HEK293T (cell line): ENCODE results near the gene PTH2.
A peak's percentile ranks its signal among the peaks of the same experiment; 100 is the strongest.

ENCODE experiments used
- CTCF ChIA-PET: fragments of 350-600 bp; formaldehyde crosslinking; extraction: SDS; loops from one replicate; lab custom pipeline; 2021; ENCODE audit warnings: antibody characterized with exemption, inconsistent platforms; lab: Yijun Ruan, JAX
- POLR2A ChIA-PET: fragments of 350-600 bp; formaldehyde crosslinking; extraction: SDS; loops from one replicate; lab custom pipeline; 2020; ENCODE audit warnings: antibody characterized with exemption, inconsistent platforms; lab: Yijun Ruan, JAX
- DNase-seq: peaks from one replicate; pipeline ENCODE4 v3.0.0; 2012; ENCODE audit warnings: mixed read lengths; ENCODE audit errors: extremely low spot score
- ARNT ChIP-seq: fragments of 450-650 bp; IDR thresholded peaks from 2 replicates; pipeline ENCODE4 v1.6.1; 2017; ENCODE audit warnings: mild to moderate bottlenecking
- BHLHE40 ChIP-seq: fragments of 450-650 bp; IDR thresholded peaks from 2 replicates; pipeline ENCODE4 v1.6.1; 2016; ENCODE audit warnings: mild to moderate bottlenecking, moderate library complexity, borderline replicate concordance
- CTBP1 ChIP-seq: fragments of 450-650 bp; IDR thresholded peaks from 2 replicates; pipeline ENCODE4 v1.6.1; 2016; ENCODE audit warnings: borderline replicate concordance
- ELF4 ChIP-seq: fragments of 450-650 bp; IDR thresholded peaks from 2 replicates; pipeline ENCODE4 v1.6.1; 2017; ENCODE audit warnings: antibody characterized with exemption
- FOXA1 ChIP-seq: fragments of 450-650 bp; IDR thresholded peaks from 2 replicates; pipeline ENCODE4 v1.6.1; 2016; ENCODE audit warnings: mild to moderate bottlenecking
- FOXK2 ChIP-seq: fragments of 450-650 bp; IDR thresholded peaks from 2 replicates; pipeline ENCODE4 v1.6.1; 2016; ENCODE audit warnings: mild to moderate bottlenecking
- FOXM1 ChIP-seq: fragments of 450-650 bp; IDR thresholded peaks from 2 replicates; pipeline ENCODE4 v1.6.1; 2017; ENCODE audit warnings: mild to moderate bottlenecking, borderline replicate concordance
- HDGF ChIP-seq: fragments of 450-650 bp; IDR thresholded peaks from 2 replicates; pipeline ENCODE4 v1.6.1; 2017; ENCODE audit warnings: antibody characterized with exemption, borderline replicate concordance
- L3MBTL2 ChIP-seq: fragments of 450-650 bp; conservative IDR thresholded peaks from 2 replicates; pipeline ENCODE4 v1.6.1; 2016; ENCODE audit warnings: mild to moderate bottlenecking
- LEF1 ChIP-seq: fragments of 450-650 bp; IDR thresholded peaks from 2 replicates; pipeline ENCODE4 v1.6.1; 2017; ENCODE audit warnings: mild to moderate bottlenecking, borderline replicate concordance
- NFRKB ChIP-seq: fragments of 450-650 bp; IDR thresholded peaks from 2 replicates; pipeline ENCODE4 v1.6.1; 2016; ENCODE audit warnings: mild to moderate bottlenecking, moderate library complexity
- SP1 ChIP-seq: fragments of 450-650 bp; IDR thresholded peaks from 2 replicates; pipeline ENCODE4 v1.6.1; 2017
- SUZ12 ChIP-seq: fragments of 450-650 bp; IDR thresholded peaks from 2 replicates; pipeline ENCODE4 v1.6.1; 2016; ENCODE audit warnings: mild to moderate bottlenecking
- TARDBP ChIP-seq: fragments of 450-650 bp; IDR thresholded peaks from 2 replicates; pipeline ENCODE4 v1.6.1; 2016
- ZNF384 ChIP-seq: fragments of 450-650 bp; IDR thresholded peaks from 2 replicates; pipeline ENCODE4 v1.6.1; 2016
- TF ChIP-seq, protein P1 (sequence below): fragments of 450-650 bp; IDR thresholded peaks from 2 replicates; pipeline ENCODE4 v1.6.1; 2016

The PTH2 gene

DNA sequence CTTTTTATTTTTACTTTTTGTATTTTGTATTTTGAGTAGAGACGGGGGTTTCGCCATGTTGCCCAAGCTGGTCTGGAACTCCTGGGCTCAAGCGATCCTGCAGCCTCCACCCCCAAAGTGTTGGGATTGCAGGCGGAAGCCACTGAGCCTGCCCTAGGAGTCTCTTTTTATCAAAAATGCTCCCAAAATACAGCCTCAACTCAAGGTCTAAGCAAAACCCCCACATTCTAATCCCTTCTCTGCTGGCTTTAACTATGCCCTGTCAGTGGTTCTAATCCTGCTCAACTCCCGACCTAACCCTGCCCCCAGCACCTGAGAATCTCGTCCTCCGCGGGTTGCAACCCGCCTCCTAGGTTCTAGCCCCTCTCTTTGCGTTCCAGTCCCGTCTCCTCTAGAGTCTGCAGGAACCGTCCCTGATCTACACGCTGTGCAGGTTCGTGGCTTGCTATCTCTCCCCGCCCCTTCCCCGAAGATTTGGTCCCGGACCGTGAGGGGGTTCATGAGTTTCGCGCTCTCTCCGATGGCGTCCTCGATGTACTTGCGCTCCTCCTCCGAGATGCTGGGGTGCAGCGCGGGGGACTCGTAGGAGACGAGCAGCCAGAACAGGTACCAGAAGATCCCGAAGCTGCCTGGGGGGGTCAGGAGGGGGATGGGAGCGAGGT is 10.1 kb upstream of the PTH2 start:
- CTCF ChIA-PET, result no interaction called here
- TF ChIP-seq SUZ12, result no peak
- no peak for TF ChIP-seq ARNT
- no peak for TF ChIP-seq CTBP1
- no peak for TF ChIP-seq NFRKB
- no peak for TF ChIP-seq FOXK2
- no peak for TF ChIP-seq HDGF
- TF ChIP-seq LEF1, result no peak
- TF ChIP-seq ZNF384, result no peak
- TF ChIP-seq BHLHE40, result no peak
- TF ChIP-seq FOXM1, result no peak
- no peak for TF ChIP-seq L3MBTL2
- TF ChIP-seq TARDBP, result no peak
- no peak for TF ChIP-seq SP1
- no peak for TF ChIP-seq ELF4
- DNase-seq, result no peak
- POLR2A ChIA-PET, result no interaction called here

DNA sequence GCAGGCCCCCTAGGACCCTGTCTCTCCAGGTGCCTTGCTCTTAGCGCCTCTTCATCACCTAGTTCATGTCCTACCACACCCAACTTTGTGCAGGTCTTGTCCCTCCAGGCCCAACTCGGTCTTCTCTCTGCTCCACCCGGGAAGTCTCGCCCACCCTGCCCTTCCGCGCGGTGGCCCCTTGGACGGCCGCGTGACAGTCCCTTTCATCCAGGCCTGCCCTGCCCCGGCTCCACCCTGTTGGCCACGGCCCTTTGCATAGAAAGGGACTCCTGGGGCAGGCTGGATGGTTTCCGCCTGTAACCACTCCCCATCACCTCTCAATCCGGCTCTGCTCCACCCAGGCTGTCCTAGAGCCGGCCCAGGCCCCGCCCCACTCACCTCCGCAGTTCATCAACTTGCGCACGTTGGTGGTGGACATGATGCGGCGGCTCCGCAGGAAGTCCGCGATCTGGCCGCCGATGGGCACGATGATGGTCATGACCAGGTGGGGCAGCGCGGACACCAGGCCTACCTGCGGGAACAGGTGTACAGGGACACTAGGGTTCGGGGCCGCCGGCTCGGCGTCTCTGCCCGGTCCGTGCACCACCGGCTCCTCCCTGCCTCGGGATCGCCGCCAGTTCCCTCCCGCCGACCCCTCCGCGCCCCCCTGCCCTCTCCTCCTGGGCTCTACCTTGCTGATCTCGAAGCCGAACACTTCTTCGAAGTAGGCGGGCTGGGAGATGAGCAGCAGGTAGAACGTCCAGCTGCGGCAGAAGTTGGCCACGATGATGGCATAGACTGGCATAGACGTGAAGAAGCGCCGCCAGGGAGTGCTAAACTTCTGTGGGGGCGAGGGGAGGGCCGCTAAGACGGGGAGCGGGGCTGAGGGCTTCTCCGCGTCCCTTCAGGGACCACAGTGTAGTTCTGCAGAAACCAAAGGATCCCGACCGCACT is 9.2 kb upstream of the PTH2 start:
- DNase-seq, result no peak
- CTCF ChIA-PET, result no interaction called here
- POLR2A ChIA-PET, result no interaction called here

DNA sequence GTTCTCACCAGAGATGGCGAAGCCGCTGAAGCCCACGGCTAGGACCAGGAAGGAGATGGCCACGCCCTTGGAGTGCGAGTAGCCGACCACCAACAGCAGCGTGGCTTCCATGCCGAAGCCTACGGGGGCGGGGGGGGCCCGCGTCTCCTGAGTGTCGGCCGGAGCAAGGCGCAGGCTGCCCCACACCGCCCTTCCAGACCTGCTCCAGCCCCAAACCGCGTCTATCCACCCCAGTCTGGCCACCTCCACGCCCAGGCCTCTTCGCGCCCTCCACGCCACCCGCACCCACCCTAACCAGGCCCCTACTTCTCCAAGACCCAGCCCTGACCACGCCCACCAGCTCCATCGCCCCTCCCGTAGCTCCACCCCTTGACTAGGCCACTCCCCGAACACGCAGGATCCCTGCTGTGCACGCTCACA is 8.1 kb upstream of the PTH2 start:
- ChIA-PET CTCF (interaction anchor here (0.7 kb wide), 1 partner anchor 9 kb away, joined by 3 read pairs; no protein-coding TSS in a partner anchor), POLR2A (interaction anchor here (0.7 kb wide), 1 partner anchor 38 kb away, joined by 4 read pairs; no protein-coding TSS in a partner anchor)
- TF ChIP-seq CTBP1 (no peak), L3MBTL2 (no peak), SUZ12 (no peak), ARNT (no peak), ELF4 (no peak), BHLHE40 (no peak), FOXA1 (no peak), FOXM1 (no peak), FOXK2 (no peak), HDGF (no peak), NFRKB (no peak), SP1 (no peak), LEF1 (no peak), ZNF384 (no peak), TARDBP (no peak)
- TF ChIP-seq, protein P1, sequence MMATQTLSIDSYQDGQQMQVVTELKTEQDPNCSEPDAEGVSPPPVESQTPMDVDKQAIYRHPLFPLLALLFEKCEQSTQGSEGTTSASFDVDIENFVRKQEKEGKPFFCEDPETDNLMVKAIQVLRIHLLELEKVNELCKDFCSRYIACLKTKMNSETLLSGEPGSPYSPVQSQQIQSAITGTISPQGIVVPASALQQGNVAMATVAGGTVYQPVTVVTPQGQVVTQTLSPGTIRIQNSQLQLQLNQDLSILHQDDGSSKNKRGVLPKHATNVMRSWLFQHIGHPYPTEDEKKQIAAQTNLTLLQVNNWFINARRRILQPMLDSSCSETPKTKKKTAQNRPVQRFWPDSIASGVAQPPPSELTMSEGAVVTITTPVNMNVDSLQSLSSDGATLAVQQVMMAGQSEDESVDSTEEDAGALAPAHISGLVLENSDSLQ, result no peak
- DNase-seq, result no peak

More for the DNA sequence above, 9.2 kb upstream of the PTH2 start:
- no peak for TF ChIP-seq ELF4
- TF ChIP-seq TARDBP, result no peak
- TF ChIP-seq CTBP1, result no peak
- TF ChIP-seq L3MBTL2, result no peak
- TF ChIP-seq FOXA1, result no peak
- TF ChIP-seq LEF1, result no peak
- TF ChIP-seq NFRKB, result no peak
- TF ChIP-seq ARNT, result no peak
- TF ChIP-seq SUZ12, result no peak
- no peak for TF ChIP-seq FOXK2
- TF ChIP-seq SP1, result no peak
- no peak for TF ChIP-seq ZNF384
- TF ChIP-seq, protein P1, result no peak
- TF ChIP-seq HDGF, result no peak
- no peak for TF ChIP-seq BHLHE40
- no peak for TF ChIP-seq FOXM1

DNA sequence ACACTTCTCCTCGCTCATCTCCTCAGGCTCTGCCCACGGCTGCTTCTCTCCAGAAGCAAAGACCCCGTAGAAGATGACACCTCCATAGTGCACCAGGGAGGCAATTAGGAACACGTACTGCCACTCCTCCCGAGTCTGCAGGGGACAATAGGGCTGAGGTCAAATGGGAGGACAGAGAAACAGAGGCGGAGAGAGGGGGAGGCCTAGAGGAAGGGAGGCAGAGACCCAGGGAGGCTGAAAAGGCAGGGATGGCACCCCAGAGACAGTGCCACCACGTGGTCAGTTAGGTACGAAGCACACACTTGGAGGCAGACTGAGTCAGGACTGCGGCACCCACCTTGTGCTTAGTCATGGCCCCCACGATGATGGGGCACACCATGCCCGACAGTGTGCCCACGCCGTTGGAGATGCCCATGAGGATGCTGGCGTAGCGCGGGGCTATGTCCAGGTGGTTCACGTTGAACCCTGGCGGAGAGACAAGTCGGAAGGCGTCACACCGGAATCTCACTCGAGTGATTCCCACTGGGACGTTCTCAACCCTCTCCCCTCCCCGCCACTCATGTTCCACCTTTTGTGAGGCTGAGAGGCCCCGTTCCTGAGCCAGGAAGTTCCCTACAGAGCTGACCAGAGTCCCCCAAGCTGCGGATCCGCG is 7.6 kb upstream of the PTH2 start:
- ChIA-PET POLR2A (interaction anchor here (0.7 kb wide), 1 partner anchor 37 kb away, joined by 4 read pairs; no protein-coding TSS in a partner anchor), CTCF (no interaction called here)
- TF ChIP-seq L3MBTL2 (peak; percentile 80), SUZ12 (no peak), FOXK2 (no peak)
- DNase-seq, result peak; percentile 50

DNA sequence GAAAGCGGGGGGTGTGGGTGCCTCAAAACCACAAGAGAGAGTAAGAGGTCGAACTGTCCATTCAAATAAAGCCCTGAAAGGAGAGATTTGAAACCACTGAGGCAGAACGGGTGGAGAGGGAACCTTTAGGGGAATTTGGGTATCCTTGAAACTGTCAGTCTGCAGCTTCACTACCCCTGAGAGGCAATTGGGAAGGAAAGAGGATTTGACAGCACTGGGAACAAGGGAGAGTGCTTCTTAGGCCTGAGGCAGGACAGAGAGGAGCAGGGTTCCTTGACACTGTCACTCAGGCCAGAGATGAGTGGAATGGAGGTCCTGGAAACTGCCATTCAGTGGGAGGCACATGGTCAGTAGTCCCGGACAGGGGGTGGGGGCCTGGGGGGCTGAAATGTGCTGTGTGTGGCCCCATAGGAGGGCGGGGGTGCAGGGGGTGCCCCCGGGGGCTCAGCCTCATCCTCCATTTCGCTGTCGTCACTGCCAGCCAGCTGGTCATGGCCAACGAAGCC is 7.0 kb upstream of the PTH2 start:
- no peak for TF ChIP-seq HDGF
- no peak for TF ChIP-seq NFRKB
- TF ChIP-seq FOXA1, result no peak
- TF ChIP-seq LEF1, result no peak
- no peak for TF ChIP-seq L3MBTL2
- TF ChIP-seq TARDBP, result no peak
- no peak for TF ChIP-seq CTBP1
- no peak for TF ChIP-seq FOXK2
- TF ChIP-seq ELF4, result no peak
- TF ChIP-seq SUZ12, result no peak
- no peak for TF ChIP-seq BHLHE40
- no peak for TF ChIP-seq ARNT
- no peak for TF ChIP-seq FOXM1
- no peak for TF ChIP-seq ZNF384
- TF ChIP-seq, protein P1, result no peak
- TF ChIP-seq SP1, result no peak
- ChIA-PET POLR2A (no interaction called here), CTCF (interaction anchor here (0.8 to 1.1 kb wide), 2 partner anchors 12 to 39 kb away, joined by 3 to 4 read pairs; no protein-coding TSS in a partner anchor)
- DNase-seq, result no peak
